B cell (primary cell): ENCODE results near the gene ITGB8. TPM values are rescaled to one million over a fixed set of nuclear protein-coding genes. Genes with fewer than 3 reads are reported as not detected.

Source experiments
- ATAC-seq: fragments of 200-7000 bp; cut with Tn5 transposase; one replicate; pipeline ENCODE4 v1.10.0; 2021; ENCODE audit warnings: low read depth, mild to moderate bottlenecking, moderate number of reproducible peaks, moderate library complexity
- CTCF ChIA-PET: fragments of 350-600 bp; sonication (Branson Sonifier 250); formaldehyde crosslinking; loops from one replicate; lab custom pipeline; 2021; ENCODE audit warnings: antibody characterized with exemption, inconsistent platforms; lab: Charles Lee
- POLR2A ChIA-PET: fragments of 350-600 bp; sonication (Branson Sonifier 250); formaldehyde crosslinking; loops from one replicate; lab custom pipeline; 2021; ENCODE audit warnings: antibody characterized with exemption; lab: Charles Lee
- DNase-seq: peaks from one replicate; pipeline ENCODE4 v3.0.0; 2013
- H2AFZ ChIP-seq: 2 replicates; pipeline ENCODE4 v1.6.1; 2012; ENCODE audit warnings: mild to moderate bottlenecking, low read depth, low read length; ENCODE audit not compliant: insufficient read depth, poor library complexity, severe bottlenecking
- H3K27ac ChIP-seq, 2 donors: 1 replicate in 1 of 2; 2 replicates in 1 of 2; pipeline ENCODE4 v1.5.1; 2012 to 2013; ENCODE audit warnings: low read length in 2 of 2, mild to moderate bottlenecking in 2 of 2, moderate library complexity in 1 of 2
- H3K27me3 ChIP-seq, 4 experiments: fragments of 200-600 bp in 1 of 4; sonication (generic) in 1 of 4; replicated peaks in 1 of 4; 1 replicate in 2 of 4; 2 replicates in 2 of 4; pipeline versions ENCODE4 v1.6.1 to v1.7.0; 2013 to 2016; ENCODE audit warnings: low read length in 3 of 4, mild to moderate bottlenecking in 2 of 4, mixed read lengths in 1 of 4, moderate library complexity in 1 of 4; ENCODE audit not compliant: insufficient read depth in 4 of 4, control insufficient read depth in 3 of 4; ENCODE audit errors: control extremely low read depth in 1 of 4
- H3K36me3 ChIP-seq, 2 experiments: replicated peaks in 1 of 2; 1 replicate in 1 of 2; 2 replicates in 1 of 2; pipeline versions ENCODE4 v1.6.1 to v1.7.1; 2013; ENCODE audit warnings: low read length in 1 of 2; ENCODE audit not compliant: insufficient read depth in 2 of 2, control insufficient read depth in 1 of 2; ENCODE audit errors: control extremely low read depth in 1 of 2, extremely low read depth in 1 of 2
- H3K4me1 ChIP-seq, 2 donors: fragments of 200-600 bp in 1 of 2; sonication (generic) in 1 of 2; 1 replicate in 1 of 2; 2 replicates in 1 of 2; pipeline versions ENCODE4 v1.5.1 to v1.6.1; 2013 to 2017; ENCODE audit warnings: low read length in 2 of 2; ENCODE audit not compliant: control insufficient read depth in 2 of 2, insufficient read depth in 2 of 2
- H3K4me2 ChIP-seq: replicated peaks from 2 replicates; pipeline ENCODE3; 2012; ENCODE audit warnings: mild to moderate bottlenecking, low read depth, low read length; ENCODE audit not compliant: poor library complexity, severe bottlenecking
- H3K4me3 ChIP-seq, 5 experiments: fragments of 200-600 bp in 1 of 5; sonication (generic) in 1 of 5; 1 replicate in 3 of 5; 2 replicates in 2 of 5; pipeline versions ENCODE4 v1.5.1 to v1.7.0; 2011 to 2016; ENCODE audit warnings: low read length in 4 of 5, mild to moderate bottlenecking in 4 of 5, low read depth in 2 of 5, control low read depth in 1 of 5, moderate library complexity in 1 of 5; ENCODE audit not compliant: insufficient read depth in 1 of 5; ENCODE audit errors: control extremely low read depth in 1 of 5, extremely low read depth in 1 of 5
- H3K79me2 ChIP-seq: fragments of 200-600 bp; sonication (generic); one replicate; pipeline ENCODE4 v1.6.0; 2016; ENCODE audit warnings: low read length; ENCODE audit not compliant: control insufficient read depth, insufficient read depth
- H3K9ac ChIP-seq: fragments of 200-600 bp; sonication (generic); 2 replicates; pipeline ENCODE4 v1.6.1; 2017; ENCODE audit warnings: mild to moderate bottlenecking, low read length, moderate library complexity
- H3K9me3 ChIP-seq, 3 donors: one replicate each; pipeline versions ENCODE4 v1.6.1 to v1.7.1; 2013; ENCODE audit warnings: low read length in 2 of 3; ENCODE audit not compliant: control insufficient read depth in 2 of 3, insufficient read depth in 1 of 3; ENCODE audit errors: control extremely low read depth in 1 of 3
- H4K20me1 ChIP-seq: 2 replicates; pipeline ENCODE4 v1.6.0; 2012; ENCODE audit warnings: mild to moderate bottlenecking, low read length; ENCODE audit not compliant: insufficient read depth, control insufficient read depth, poor library complexity, severe bottlenecking
- H3K27ac Mint-ChIP-seq: one replicate; pipeline ENCODE4 v1.8.0; 2021; ENCODE audit warnings: mixed read lengths
- H3K27me3 Mint-ChIP-seq: one replicate; pipeline ENCODE4 v1.8.0; 2021; ENCODE audit warnings: mixed read lengths
- H3K4me1 Mint-ChIP-seq: one replicate; pipeline ENCODE4 v1.8.0; 2021; ENCODE audit warnings: mixed read lengths
- H3K4me3 Mint-ChIP-seq: one replicate; pipeline ENCODE4 v1.8.0; 2021; ENCODE audit warnings: mixed read lengths
- H3K9me3 Mint-ChIP-seq: one replicate; pipeline ENCODE4 v1.8.0; 2022; ENCODE audit warnings: mixed read lengths; ENCODE audit not compliant: insufficient read depth
- CTCF ChIP-seq: fragments of 200-600 bp; IDR thresholded peaks from one replicate; pipeline ENCODE4 v1.8.0; 2022; ENCODE audit warnings: antibody characterized with exemption, mild to moderate bottlenecking
- EZH2 ChIP-seq: IDR thresholded peaks from 2 replicates; pipeline ENCODE4 v1.6.1; 2012; ENCODE audit warnings: borderline replicate concordance, low read depth, mild to moderate bottlenecking, moderate library complexity, low read length; ENCODE audit not compliant: insufficient read depth, poor library complexity, severe bottlenecking
- WGBS: methylation state at CpG from one replicate; pipeline ENCODE4 v1.1.5; 2013; ENCODE audit warnings: missing lambda C conversion rate; ENCODE audit not compliant: insufficient coverage; 5-methylcytosine and 5-hydroxymethylcytosine counted together
- intact Hi-C: fragments of 100-400 bp; cut with micrococcal nuclease; formaldehyde crosslinking; loops from one replicate; pipeline ENCODE4 v1.10.0; 2022
- polyA plus RNA-seq: library from polyadenylated mRNA; depleted of rRNA; stranded (reverse); fragments of >200 nt; gene quantifications from 2 replicates; pipeline ENCODE4 v1.2.3, GENCODE V29; 2012
- total RNA-seq, 2 donors: library from RNA; stranded (reverse); fragments of 120-200 nt in 1 of 2; gene quantifications; 1 replicate in 1 of 2; 2 replicates in 1 of 2; pipeline versions ENCODE4 v1.2.3 to v1.2.4, GENCODE V29; 2013 to 2022

Gene ITGB8
- total and polyA plus RNA-seq, 2 donors (not counting 1 experiment from before 2014, with no cell fraction given), result 0.01 to 0.30 TPM

GRCh38 chr7:20407585-20408466 lies 77.1 kb downstream of the ITGB8 start:
- no peak overlapping the region for H3K27ac ChIP-seq
- intact Hi-C loops, result no loop called here
- DNase-seq, result no peak
- no peak overlapping the region for H3K4me3 Mint-ChIP-seq
- no peaks in the 10 kb centered on the region for H4K20me1 ChIP-seq
- CTCF ChIA-PET, result no interaction called here
- WGBS, result 76% methylated on average over 4 of the region's 5 CpGs
- no peak overlapping the region for H2AFZ ChIP-seq
- TF ChIP-seq EZH2 (no peak), CTCF (no peak)
- no peaks in the 10 kb centered on the region for H3K79me2 ChIP-seq
- ATAC-seq, result no peak
- no peak overlapping the region for H3K4me3 ChIP-seq
- H3K4me2 ChIP-seq, result no peak overlapping the region
- no peaks in the 10 kb centered on the region for H3K27me3 Mint-ChIP-seq
- no peaks in the 10 kb centered on the region for H3K4me1 Mint-ChIP-seq
- no peak overlapping the region for H3K9ac ChIP-seq
- H3K9me3 ChIP-seq, result no peaks in the 10 kb centered on the region
- H3K27me3 ChIP-seq, result no peaks in the 10 kb centered on the region
- POLR2A ChIA-PET, result no interaction called here
- H3K9me3 Mint-ChIP-seq, result no peaks in the 10 kb centered on the region
- no peak overlapping the region for H3K27ac Mint-ChIP-seq
- no peaks in the 10 kb centered on the region for H3K4me1 ChIP-seq
- H3K36me3 ChIP-seq, result no peaks in the 10 kb centered on the region

GRCh38 chr7:20408467-20408826 lies 77.7 kb downstream of the ITGB8 start:
- CTCF ChIA-PET, result no interaction called here
- 86% methylated on average over 1 of the region's 2 CpGs for WGBS

More at GRCh38 chr7:20408467-20408826, 77.7 kb downstream of the ITGB8 start:
- Histone ChIP-seq H3K27ac (no peak overlapping the region), H3K36me3 (no peaks in the 10 kb centered on the region), H4K20me1 (no peaks in the 10 kb centered on the region), H3K9ac (no peak overlapping the region), H3K27me3 (no peaks in the 10 kb centered on the region), H3K79me2 (no peaks in the 10 kb centered on the region), H3K9me3 (no peaks in the 10 kb centered on the region), H3K4me2 (no peak overlapping the region), H3K4me1 (no peaks in the 10 kb centered on the region), H3K4me3 (no peak overlapping the region), H2AFZ (no peak overlapping the region)
- no peaks in the 10 kb centered on the region for H3K4me1 Mint-ChIP-seq
- TF ChIP-seq CTCF (no peak), EZH2 (no peak)
- DNase-seq (no peak), ATAC-seq (no peak)
- intact Hi-C loops, result no loop called here
- POLR2A ChIA-PET, result no interaction called here
- no peak overlapping the region for H3K4me3 Mint-ChIP-seq
- H3K9me3 Mint-ChIP-seq, result no peaks in the 10 kb centered on the region
- H3K27ac Mint-ChIP-seq, result no peak overlapping the region
- H3K27me3 Mint-ChIP-seq, result no peaks in the 10 kb centered on the region
